H1 (cell line): ENCODE data around the gene PF4V1. TPM values are rescaled to one million over a fixed set of nuclear protein-coding genes. Genes with fewer than 3 reads are reported as not detected.

Source experiments
- CTCF ChIA-PET: fragments of 300-600 bp; sonication (Branson Sonifier 250); formaldehyde crosslinking; loops from one replicate; lab custom pipeline; 2021; ENCODE audit not compliant: partially characterized antibody; lab: Charles Lee
- POLR2A ChIA-PET: fragments of 300-600 bp; sonication (Branson Sonifier 250); formaldehyde crosslinking; loops from one replicate; lab custom pipeline; 2021; ENCODE audit warnings: inconsistent platforms; ENCODE audit not compliant: partially characterized antibody; lab: Charles Lee
- DNase-seq, 2 experiments: peaks; one replicate each; pipeline versions ENCODE4 v3.0.0 to v3.0.0-alpha.2; 2010 to 2022; ENCODE audit warnings: low spot score in 2 of 2, low read depth in 1 of 2, mixed read lengths in 1 of 2
- FAIRE-seq: peaks from 2 replicates; lab custom pipeline; 2011; peaks lifted over from hg19 to GRCh38; lab: Jason Lieb, UNC
- H2AFZ ChIP-seq: 2 replicates; pipeline ENCODE4 v1.8.1; 2012; ENCODE audit warnings: low read length, inconsistent platforms
- H2AK5ac ChIP-seq: 2 replicates; pipeline ENCODE4 v1.6.1; 2013; ENCODE audit warnings: low read depth, low read length
- H2BK120ac ChIP-seq: replicated peaks from 2 replicates; pipeline ENCODE3; 2013; ENCODE audit warnings: low read depth, low read length, inconsistent platforms
- H2BK12ac ChIP-seq: 2 replicates; pipeline ENCODE4 v1.6.1; 2013; ENCODE audit warnings: low read depth, low read length
- H2BK15ac ChIP-seq: 2 replicates; pipeline ENCODE4 v1.6.1; 2013; ENCODE audit warnings: low read length
- H2BK20ac ChIP-seq: 2 replicates; pipeline ENCODE4 v1.6.1; 2013; ENCODE audit warnings: low read length
- H2BK5ac ChIP-seq: 2 replicates; pipeline ENCODE4 v1.6.1; 2013; ENCODE audit warnings: low read depth, low read length
- H3K14ac ChIP-seq: 2 replicates; pipeline ENCODE4 v1.6.1; 2013; ENCODE audit warnings: inconsistent platforms; ENCODE audit not compliant: insufficient read length
- H3K18ac ChIP-seq: 2 replicates; pipeline ENCODE4 v1.6.1; 2013; ENCODE audit warnings: low read length; ENCODE audit errors: extremely low read depth
- H3K23ac ChIP-seq: 2 replicates; pipeline ENCODE4 v1.6.1; 2013; ENCODE audit warnings: inconsistent platforms; ENCODE audit not compliant: insufficient read length
- H3K23me2 ChIP-seq: 2 replicates; pipeline ENCODE4 v1.6.1; 2013; ENCODE audit warnings: low read depth, low read length
- H3K27ac ChIP-seq: 2 replicates; pipeline ENCODE4 v1.6.1; 2011; ENCODE audit warnings: low read depth, low read length, inconsistent platforms
- H3K27me3 ChIP-seq, 4 experiments: replicated peaks in 1 of 4; 1 replicate in 1 of 4; 2 replicates in 3 of 4; pipeline versions ENCODE4 v1.6.1 to v1.8.1; 2011 to 2013; ENCODE audit warnings: low read length in 3 of 4, mild to moderate bottlenecking in 3 of 4, inconsistent platforms in 2 of 4, mixed read lengths in 2 of 4, moderate library complexity in 1 of 4; ENCODE audit not compliant: control insufficient read depth in 3 of 4, insufficient read depth in 3 of 4; ENCODE audit errors: extremely low read depth in 1 of 4
- H3K36me3 ChIP-seq, 4 experiments: 2 replicates each; pipeline versions ENCODE4 v1.6.1 to v1.8.1; 2011 to 2013; ENCODE audit warnings: mild to moderate bottlenecking in 4 of 4, low read length in 3 of 4, moderate library complexity in 2 of 4, control low read depth in 1 of 4, inconsistent platforms in 1 of 4; ENCODE audit not compliant: insufficient read depth in 4 of 4, control insufficient read depth in 2 of 4
- H3K4ac ChIP-seq: replicated peaks from 2 replicates; pipeline ENCODE3; 2013; ENCODE audit warnings: low read length, low read depth, mixed read lengths, inconsistent platforms; ENCODE audit not compliant: insufficient read length
- H3K4me1 ChIP-seq, 4 experiments: replicated peaks in 1 of 4; 1 replicate in 1 of 4; 2 replicates in 3 of 4; pipeline versions ENCODE4 v1.6.1 to v1.8.1; 2011 to 2013; ENCODE audit warnings: low read length in 3 of 4, inconsistent platforms in 2 of 4, mixed read lengths in 1 of 4; ENCODE audit not compliant: insufficient read depth in 4 of 4, control insufficient read depth in 3 of 4
- H3K4me2 ChIP-seq, 2 experiments: 2 replicates each; pipeline versions ENCODE4 v1.6.1 to v1.8.1; 2011 to 2013; ENCODE audit warnings: low read depth in 2 of 2, low read length in 2 of 2, control low read depth in 1 of 2, inconsistent platforms in 1 of 2, mild to moderate bottlenecking in 1 of 2; ENCODE audit not compliant: insufficient read depth in 1 of 2
- H3K4me3 ChIP-seq, 4 experiments: fragments of 200-600, 300-600 bp in 1 of 4; sonication (generic), shearing (Covaris generic), sonication (Bioruptor Twin) in 1 of 4; 2 replicates each; pipeline versions ENCODE4 v1.5.1 to v1.8.1; 2011 to 2016; ENCODE audit warnings: low read length in 4 of 4, low read depth in 3 of 4, control low read depth in 2 of 4, inconsistent platforms in 2 of 4, mild to moderate bottlenecking in 2 of 4, mixed read lengths in 1 of 4, moderate library complexity in 1 of 4; ENCODE audit not compliant: insufficient read depth in 2 of 4; ENCODE audit errors: extremely low read depth in 1 of 4
- H3K56ac ChIP-seq: replicated peaks from 2 replicates; pipeline ENCODE3; 2013; ENCODE audit warnings: low read depth, mild to moderate bottlenecking, mixed read lengths, low read length, inconsistent platforms; ENCODE audit not compliant: insufficient read length
- H3K79me1 ChIP-seq: 2 replicates; pipeline ENCODE4 v1.6.1; 2013; ENCODE audit warnings: low read depth, low read length, control low read depth
- H3K79me2 ChIP-seq, 2 experiments: 2 replicates each; pipeline versions ENCODE4 v1.6.1 to v1.8.1; 2012 to 2013; ENCODE audit warnings: low read length in 2 of 2, mild to moderate bottlenecking in 2 of 2, inconsistent platforms in 1 of 2; ENCODE audit not compliant: insufficient read depth in 2 of 2, control insufficient read depth in 1 of 2
- H3K9ac ChIP-seq, 4 experiments: replicated peaks in 1 of 4; 1 replicate in 1 of 4; 2 replicates in 3 of 4; pipeline versions ENCODE4 v1.6.1 to v1.8.1; 2011 to 2013; ENCODE audit warnings: low read depth in 3 of 4, low read length in 3 of 4, control low read depth in 2 of 4, mild to moderate bottlenecking in 2 of 4, moderate library complexity in 2 of 4, inconsistent platforms in 1 of 4; ENCODE audit errors: extremely low read depth in 1 of 4
- H3K9me3 ChIP-seq, 2 experiments: 2 replicates each; pipeline versions ENCODE4 v1.6.1 to v1.8.1; 2012 to 2013; ENCODE audit warnings: mild to moderate bottlenecking in 2 of 2, moderate library complexity in 2 of 2, control low read depth in 1 of 2, inconsistent platforms in 1 of 2, low read depth in 1 of 2, low read length in 1 of 2, mixed read lengths in 1 of 2; ENCODE audit not compliant: insufficient read depth in 2 of 2
- H4K20me1 ChIP-seq, 2 experiments: replicated peaks in 1 of 2; 2 replicates each; pipeline versions ENCODE3 to v1.8.1; 2011 to 2013; ENCODE audit warnings: inconsistent platforms in 2 of 2, low read length in 2 of 2, mild to moderate bottlenecking in 1 of 2; ENCODE audit not compliant: insufficient read depth in 2 of 2, control insufficient read depth in 1 of 2
- H4K5ac ChIP-seq: 2 replicates; pipeline ENCODE4 v1.6.1; 2013; ENCODE audit warnings: low read length, low read depth, mixed read lengths, inconsistent platforms; ENCODE audit not compliant: insufficient read length
- H4K8ac ChIP-seq: 2 replicates; pipeline ENCODE4 v1.8.0; 2013; ENCODE audit warnings: mild to moderate bottlenecking, moderate library complexity, low read length, inconsistent platforms; ENCODE audit not compliant: insufficient read depth; ENCODE audit errors: extremely low read depth
- H4K91ac ChIP-seq: replicated peaks from 2 replicates; pipeline ENCODE3; 2013; ENCODE audit warnings: low read length, mixed read lengths, inconsistent platforms; ENCODE audit not compliant: insufficient read length
- CHD2 ChIP-seq: IDR thresholded peaks from 2 replicates; pipeline ENCODE4 v1.6.1; 2012; ENCODE audit warnings: low read length, improper control_type of control experiment
- EP300 ChIP-seq, 2 experiments: IDR thresholded peaks; 1 replicate in 1 of 2; 2 replicates in 1 of 2; pipeline ENCODE4 v1.6.1; 2011 to 2012; ENCODE audit warnings: low read depth in 2 of 2, low read length in 2 of 2, mild to moderate bottlenecking in 2 of 2, borderline replicate concordance in 1 of 2, inconsistent platforms in 1 of 2, moderate library complexity in 1 of 2
- KDM1A ChIP-seq: fragments of 200-600, 300-600 bp; sonication (generic); IDR thresholded peaks from 2 replicates; pipeline ENCODE4 v1.7.1; 2016; ENCODE audit warnings: mild to moderate bottlenecking, low read length, borderline replicate concordance
- KDM5A ChIP-seq: fragments of 200-600 bp; IDR thresholded peaks from 2 replicates; pipeline ENCODE4 v1.7.1; 2012; ENCODE audit warnings: mild to moderate bottlenecking, low read length, inconsistent platforms, mixed read lengths
- TAF1 ChIP-seq: IDR thresholded peaks from 2 replicates; pipeline ENCODE4 v1.6.1; 2011; ENCODE audit warnings: mild to moderate bottlenecking, low read depth, low read length
- TBP ChIP-seq: IDR thresholded peaks from 2 replicates; pipeline ENCODE4 v1.6.1; 2011; ENCODE audit warnings: low read depth, low read length, improper control_type of control experiment
- WGBS, 2 experiments: shearing (Covaris generic) in 1 of 2; methylation state at CpG; one replicate each; pipeline versions ENCODE4 v1.1.6 to v1.1.7; 2013 to 2015; ENCODE audit warnings: low lambda C conversion rate in 2 of 2, mixed read lengths in 2 of 2, inconsistent platforms in 1 of 2, low coverage in 1 of 2, missing lambda C conversion rate in 1 of 2; ENCODE audit not compliant: insufficient replicate concordance in 2 of 2, insufficient coverage in 1 of 2, insufficient read length in 1 of 2; ENCODE audit errors: extremely low coverage in 1 of 2, missing lambda C conversion rate in 1 of 2; 5-methylcytosine and 5-hydroxymethylcytosine counted together
- polyA plus RNA-seq, 7 experiments: library from polyadenylated mRNA; depleted of rRNA in 3 of 7; stranded (reverse) in 5 of 7; unstranded in 2 of 7; fragments of >200 nt in 5 of 7; fragments of 200-250 nt in 2 of 7; gene quantifications; 1 replicate in 5 of 7; 2 replicates in 1 of 7; 4 replicates in 1 of 7; pipeline versions ENCODE4 v1.2.1 to v1.2.3, GENCODE V29; 2011 to 2013; ENCODE audit warnings: missing spikeins in 2 of 7, mixed read lengths in 2 of 7
- total RNA-seq: library from RNA; stranded (reverse); fragmentation: NEBNext Ultra II Directional; extraction: Animal tissue kit (Norgen Biotek cat#: 25700); gene quantifications from 2 replicates; pipeline ENCODE4 v1.2.1, GENCODE V29; 2021

Gene PF4V1
- total and polyA plus RNA-seq, 2 of the 8 experiments (the other 6 are each of a cell fraction or from before 2014, with no cell fraction given): not detected

DNA sequence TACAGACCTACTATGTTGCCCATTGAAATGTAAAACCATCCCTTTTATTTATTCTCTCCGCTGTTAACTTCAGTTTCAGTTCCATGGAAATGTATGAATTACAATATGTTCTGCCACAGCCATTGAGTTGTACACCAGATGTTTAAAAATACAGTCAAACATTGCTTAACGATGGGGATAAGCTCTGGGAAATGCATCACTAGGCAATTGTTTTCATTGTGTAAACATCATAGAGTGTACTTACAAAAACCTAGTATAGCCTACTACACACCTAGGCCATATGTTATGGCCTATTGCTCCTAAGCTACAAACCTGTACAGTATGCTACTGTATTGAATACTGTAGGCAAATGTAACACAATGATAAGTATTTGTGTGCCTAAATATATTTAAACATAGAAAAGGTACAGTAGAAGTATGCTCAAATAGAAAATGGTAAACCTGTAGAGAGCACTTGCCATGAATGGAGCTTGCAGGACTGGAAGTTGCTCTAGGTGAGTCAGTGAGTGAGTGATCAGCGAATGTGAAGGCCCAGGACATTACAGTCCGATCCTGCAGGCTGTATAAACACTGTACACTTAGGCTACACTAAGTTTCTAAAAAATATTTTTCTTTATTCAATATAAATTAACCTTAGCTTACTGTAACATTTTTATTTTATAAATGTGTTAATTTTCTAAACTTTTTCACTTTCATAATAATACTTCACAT is 2.7 kb upstream of the PF4V1 start:
- Histone ChIP-seq H3K9ac (no peak overlapping the region), H3K79me1 (no peaks in the 10 kb centered on the region), H3K18ac (no peak overlapping the region), H4K5ac (no peak overlapping the region), H3K27me3 (no peaks in the 10 kb centered on the region), H2AFZ (no peak overlapping the region), H2BK5ac (no peak overlapping the region), H2BK120ac (no peak overlapping the region), H3K4me3 (no peak overlapping the region), H3K23ac (no peak overlapping the region), H3K4ac (no peak overlapping the region), H4K20me1 (no peaks in the 10 kb centered on the region), H3K4me1 (0 out of 7 replicates have a peak, but pooled peaks cover 0 to 3% (median 0%) of the 10 kb centered on the region in 4 experiments), H3K36me3 (no peaks in the 10 kb centered on the region), H2BK15ac (no peak overlapping the region), H3K4me2 (no peak overlapping the region), H2BK20ac (no peak overlapping the region), H3K9me3 (no peaks in the 10 kb centered on the region), H2BK12ac (no peak overlapping the region), H4K91ac (no peak overlapping the region), H3K23me2 (no peaks in the 10 kb centered on the region; the same call in 1 of the 2 replicates), H2AK5ac (no peak overlapping the region), H4K8ac (no peak overlapping the region), H3K14ac (no peak overlapping the region), H3K56ac (no peak overlapping the region), H3K79me2 (no peaks in the 10 kb centered on the region), H3K27ac (no peak overlapping the region)
- ChIA-PET CTCF (interaction anchor here (0.9 to 5.0 kb wide), 3 partner anchors 10 to 120 kb away, joined by 3 to 40 read pairs (median 5); no protein-coding TSS in a partner anchor), POLR2A (no interaction called here)
- DNase-seq: no peak
- FAIRE-seq: no peak
- WGBS, 2 experiments: 79% methylated on average over 4 of the region's 4 CpGs; no CpG with 5 or more reads in 1 of the 2 experiments
- TF ChIP-seq KDM5A (no peak), EP300 (IDR thresholded peaks at IDR 0.05; ENCODE audit: borderline replicate concordance in 1 of 2, low read depth in 2 of 2, low read length in 2 of 2) (no peak), TAF1 (no peak), CHD2 (no peak), TBP (no peak), KDM1A (no peak)
